Cardiac muscle cell (in vitro differentiated cells and primary cell): Measurements from ENCODE around the gene SH3BGRL2. TPM values are rescaled to one million over a fixed set of nuclear protein-coding genes. Genes with fewer than 3 reads are reported as not detected.

Source experiments
- DNase-seq, 2 donors: peaks; one replicate each; pipeline versions ENCODE4 v3.0.0 to v3.0.0-alpha.2; 2010 to 2017; ENCODE audit warnings: low read depth in 1 of 2, low spot score in 1 of 2
- H3K27ac ChIP-seq: fragments of 200-600 bp; sonication (generic); 2 replicates; pipeline ENCODE4 v1.5.1; 2016
- H3K27me3 ChIP-seq: fragments of 200-600 bp; sonication (generic); 2 replicates; pipeline ENCODE4 v1.6.0; 2016; ENCODE audit warnings: control low read depth
- H3K36me3 ChIP-seq: fragments of 200-600 bp; sonication (generic); 2 replicates; pipeline ENCODE4 v1.5.1; 2016; ENCODE audit warnings: control low read depth
- H3K4me1 ChIP-seq: fragments of 200-600 bp; sonication (generic); 2 replicates; pipeline ENCODE4 v1.8.1; 2017; ENCODE audit warnings: low read depth, mild to moderate bottlenecking, mixed run types
- H3K4me3 ChIP-seq: fragments of 200-600 bp; sonication (generic); 2 replicates; pipeline ENCODE4 v1.5.1; 2016; ENCODE audit warnings: mild to moderate bottlenecking
- H3K9me3 ChIP-seq: fragments of 200-600 bp; sonication (generic); 2 replicates; pipeline ENCODE4 v1.5.1; 2017; ENCODE audit warnings: low read depth, mild to moderate bottlenecking, control low read depth
- CTCF ChIP-seq: IDR thresholded peaks from 2 replicates; pipeline ENCODE4 v1.5.1; 2012; ENCODE audit warnings: low read depth, mild to moderate bottlenecking, low read length
- polyA plus RNA-seq: library from polyadenylated mRNA; unstranded; fragments of >200 nt; fragmentation: Nextera tagmentation; extraction: Ambion mirVana; gene quantifications from 2 replicates; pipeline ENCODE4 v1.2.1, GENCODE V29; 2016
- total RNA-seq: library from RNA; depleted of rRNA; stranded (reverse); fragments of >200 nt; gene quantifications from 2 replicates; pipeline ENCODE4 v1.2.3, GENCODE V29; 2016

Gene SH3BGRL2
- total and polyA plus RNA-seq, 2 experiments from 2014 or later: 21.7 to 36.1 TPM

- DNase-seq: no peak
- TF ChIP-seq CTCF: no peak
- H3K27ac ChIP-seq: no peak overlapping the region
Observed at GRCh38 chr6:79750806-79751205, 119.7 kb downstream of the SH3BGRL2 start.

More at GRCh38 chr6:79750806-79751205, 119.7 kb downstream of the SH3BGRL2 start:
- Histone ChIP-seq H3K27me3 (no peaks in the 10 kb centered on the region), H3K9me3 (no peaks in the 10 kb centered on the region), H3K4me3 (no peak overlapping the region), H3K4me1 (no peaks in the 10 kb centered on the region), H3K36me3 (no peaks in the 10 kb centered on the region)

Other genes with a start within 250 kb of the SH3BGRL2 start
- gene LCA5, start 93.9 kb upstream of the SH3BGRL2 start, total RNA-seq: 3.5 and 5.9 TPM in 2 replicates
- 4.3 and 6.6 TPM in 2 replicates for gene LCA5, start 93.9 kb upstream of the SH3BGRL2 start, polyA plus RNA-seq